OCI-LY3 (cell line): ENCODE measurements around the gene HCFC1.

Experiments
- H2AFZ ChIP-seq: fragments of 200-600, 300-600 bp; shearing (Covaris generic); 2 replicates; pipeline ENCODE4 v1.6.0; 2014; ENCODE audit warnings: antibody characterized with exemption, low read depth, low read length
- H3K27ac ChIP-seq: fragments of 200-600, 300-600 bp; sonication (generic); 2 replicates; pipeline ENCODE4 v1.5.1; 2014; ENCODE audit warnings: mild to moderate bottlenecking, low read length, moderate library complexity, mixed read lengths
- H3K27me3 ChIP-seq: fragments of 200-600, 300-600 bp; sonication (generic); 2 replicates; pipeline ENCODE4 v1.6.1; 2014; ENCODE audit warnings: low read depth, low read length, mixed read lengths
- H3K36me3 ChIP-seq: fragments of 200-600, 300-600 bp; sonication (generic); replicated peaks from 2 replicates; pipeline ENCODE3; 2014; ENCODE audit warnings: low read depth, low read length, mixed read lengths
- H3K4me1 ChIP-seq: fragments of 300-600, 200-600 bp; sonication (generic); 2 replicates; pipeline ENCODE4 v1.6.1; 2014; ENCODE audit warnings: low read length, mixed read lengths
- H3K4me2 ChIP-seq: fragments of 200-600, 300-600 bp; sonication (generic); 2 replicates; pipeline ENCODE4 v1.6.1; 2014; ENCODE audit warnings: low read length, mixed read lengths
- H3K4me3 ChIP-seq: fragments of 300-600, 200-600 bp; sonication (generic); 2 replicates; pipeline ENCODE4 v1.5.1; 2014; ENCODE audit warnings: antibody characterized with exemption, mild to moderate bottlenecking, low read length, moderate library complexity
- H3K79me2 ChIP-seq: fragments of 300-600, 200-600 bp; shearing (Covaris generic); 2 replicates; pipeline ENCODE4 v1.6.1; 2014; ENCODE audit warnings: mild to moderate bottlenecking, low read length, mixed read lengths
- H3K9ac ChIP-seq: fragments of 300-600, 200-600 bp; shearing (Covaris generic); 2 replicates; pipeline ENCODE4 v1.6.0; 2014; ENCODE audit warnings: mild to moderate bottlenecking, low read length, moderate library complexity
- H3K9me3 ChIP-seq: fragments of 200-600, 300-600 bp; shearing (Covaris generic); 2 replicates; pipeline ENCODE4 v1.6.1; 2014; ENCODE audit warnings: low read length, mixed read lengths; ENCODE audit not compliant: insufficient read depth
- H4K20me1 ChIP-seq: fragments of 200-600, 300-600 bp; sonication (generic); 2 replicates; pipeline ENCODE4 v1.6.1; 2016; ENCODE audit warnings: low read length, mixed read lengths; ENCODE audit not compliant: insufficient read depth
- TF ChIP-seq, protein P1 (sequence below): fragments of 200-600, 300-600 bp; sonication (generic); IDR thresholded peaks from 2 replicates; pipeline ENCODE4 v1.5.1; 2014; ENCODE audit warnings: antibody characterized with exemption, low read length, low read depth

HCFC1 gene

DNA sequence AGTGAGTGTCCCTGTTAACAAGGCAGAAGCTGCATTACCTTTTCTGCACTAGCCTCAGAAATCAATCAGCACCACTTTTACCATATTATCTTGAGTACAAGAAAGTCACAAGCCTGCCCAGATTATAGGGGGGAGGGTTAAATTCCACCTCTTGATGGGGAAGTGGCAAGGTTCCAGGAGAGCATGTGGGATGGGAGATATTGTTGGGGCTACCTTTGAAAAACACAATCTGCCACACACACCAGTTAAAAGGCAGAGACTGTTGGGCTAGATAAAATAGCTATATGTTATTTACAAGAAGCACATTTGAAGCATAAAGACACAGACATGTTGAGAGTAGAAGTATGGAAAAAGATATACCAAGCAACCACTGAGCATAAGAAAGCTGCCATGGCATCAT, 73.7 kb downstream of the HCFC1 start:
- no peak overlapping the region for H3K4me2 ChIP-seq
- H3K4me1 ChIP-seq, result peaks cover 35% of the 10 kb centered on the region
- no peak overlapping the region for H3K27ac ChIP-seq
- H3K9ac ChIP-seq, result no peak overlapping the region
- H4K20me1 ChIP-seq, result no peaks in the 10 kb centered on the region
- no peaks in the 10 kb centered on the region for H3K9me3 ChIP-seq
- no peaks in the 10 kb centered on the region for H3K79me2 ChIP-seq
- no peaks in the 10 kb centered on the region for H3K27me3 ChIP-seq
- no peak overlapping the region for H2AFZ ChIP-seq
- H3K36me3 ChIP-seq, result no peaks in the 10 kb centered on the region
- TF ChIP-seq, protein P1, sequence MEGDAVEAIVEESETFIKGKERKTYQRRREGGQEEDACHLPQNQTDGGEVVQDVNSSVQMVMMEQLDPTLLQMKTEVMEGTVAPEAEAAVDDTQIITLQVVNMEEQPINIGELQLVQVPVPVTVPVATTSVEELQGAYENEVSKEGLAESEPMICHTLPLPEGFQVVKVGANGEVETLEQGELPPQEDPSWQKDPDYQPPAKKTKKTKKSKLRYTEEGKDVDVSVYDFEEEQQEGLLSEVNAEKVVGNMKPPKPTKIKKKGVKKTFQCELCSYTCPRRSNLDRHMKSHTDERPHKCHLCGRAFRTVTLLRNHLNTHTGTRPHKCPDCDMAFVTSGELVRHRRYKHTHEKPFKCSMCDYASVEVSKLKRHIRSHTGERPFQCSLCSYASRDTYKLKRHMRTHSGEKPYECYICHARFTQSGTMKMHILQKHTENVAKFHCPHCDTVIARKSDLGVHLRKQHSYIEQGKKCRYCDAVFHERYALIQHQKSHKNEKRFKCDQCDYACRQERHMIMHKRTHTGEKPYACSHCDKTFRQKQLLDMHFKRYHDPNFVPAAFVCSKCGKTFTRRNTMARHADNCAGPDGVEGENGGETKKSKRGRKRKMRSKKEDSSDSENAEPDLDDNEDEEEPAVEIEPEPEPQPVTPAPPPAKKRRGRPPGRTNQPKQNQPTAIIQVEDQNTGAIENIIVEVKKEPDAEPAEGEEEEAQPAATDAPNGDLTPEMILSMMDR, result no peak
- no peak overlapping the region for H3K4me3 ChIP-seq
